Lower leg skin (tissue), 3 donors: ENCODE results near the gene CAMK1.

Source experiments
- POLR2A ChIP-seq, 2 donors: fragments of 450-650 bp; IDR thresholded peaks; one replicate each; pipeline ENCODE4 v1.6.1; 2016 to 2017; ENCODE audit warnings: antibody characterized with exemption in 2 of 2, mild to moderate bottlenecking in 1 of 2, moderate library complexity in 1 of 2
- TF ChIP-seq, protein P1 (sequence below), 3 donors: fragments of 450-650 bp; IDR thresholded peaks; one replicate each; pipeline ENCODE4 v1.5.1; 2016; ENCODE audit warnings: antibody characterized with exemption in 3 of 3, mild to moderate bottlenecking in 3 of 3, moderate library complexity in 2 of 3

- TF ChIP-seq, protein P1, sequence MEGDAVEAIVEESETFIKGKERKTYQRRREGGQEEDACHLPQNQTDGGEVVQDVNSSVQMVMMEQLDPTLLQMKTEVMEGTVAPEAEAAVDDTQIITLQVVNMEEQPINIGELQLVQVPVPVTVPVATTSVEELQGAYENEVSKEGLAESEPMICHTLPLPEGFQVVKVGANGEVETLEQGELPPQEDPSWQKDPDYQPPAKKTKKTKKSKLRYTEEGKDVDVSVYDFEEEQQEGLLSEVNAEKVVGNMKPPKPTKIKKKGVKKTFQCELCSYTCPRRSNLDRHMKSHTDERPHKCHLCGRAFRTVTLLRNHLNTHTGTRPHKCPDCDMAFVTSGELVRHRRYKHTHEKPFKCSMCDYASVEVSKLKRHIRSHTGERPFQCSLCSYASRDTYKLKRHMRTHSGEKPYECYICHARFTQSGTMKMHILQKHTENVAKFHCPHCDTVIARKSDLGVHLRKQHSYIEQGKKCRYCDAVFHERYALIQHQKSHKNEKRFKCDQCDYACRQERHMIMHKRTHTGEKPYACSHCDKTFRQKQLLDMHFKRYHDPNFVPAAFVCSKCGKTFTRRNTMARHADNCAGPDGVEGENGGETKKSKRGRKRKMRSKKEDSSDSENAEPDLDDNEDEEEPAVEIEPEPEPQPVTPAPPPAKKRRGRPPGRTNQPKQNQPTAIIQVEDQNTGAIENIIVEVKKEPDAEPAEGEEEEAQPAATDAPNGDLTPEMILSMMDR (IDR thresholded peaks at IDR 0.05), result no peak
- TF ChIP-seq POLR2A (IDR thresholded peaks at IDR 0.05), result no peak
Measured at GRCh38 chr3:9810433-9810770, 40.7 kb upstream of the CAMK1 start.
